HG03060 (cell line): ENCODE results near the gene DNM3.

Experiments
- ATAC-seq: cut with Tn5 transposase; IDR thresholded peaks from one replicate; pipeline ENCODE4 v1.9.1; 2021; ENCODE audit warnings: low read depth, moderate number of reproducible peaks; ENCODE audit not compliant: unreplicated experiment

DNM3 gene

GRCh38 chr1:172085317-172085716, 244.0 kb downstream of the DNM3 start:
- no peak for ATAC-seq

GRCh38 chr1:172086137-172086536, 244.8 kb downstream of the DNM3 start:
- ATAC-seq: no peak

GRCh38 chr1:172088256-172088655, 247.0 kb downstream of the DNM3 start:
- no peak for ATAC-seq

GRCh38 chr1:172089768-172090510, 248.6 kb downstream of the DNM3 start:
- no peak for ATAC-seq

- ATAC-seq: no peak
Measured at GRCh38 chr1:172090511-172090817, 249.2 kb downstream of the DNM3 start.

GRCh38 chr1:172095846-172096245, 254.5 kb downstream of the DNM3 start:
- ATAC-seq: no peak

GRCh38 chr1:172105230-172105629, 263.9 kb downstream of the DNM3 start:
- no peak for ATAC-seq

GRCh38 chr1:172107316-172107975, 266.1 kb downstream of the DNM3 start:
- ATAC-seq: no peak

GRCh38 chr1:172108161-172108893, 267.0 kb downstream of the DNM3 start:
- ATAC-seq: no peak

- no peak for ATAC-seq
Measured at GRCh38 chr1:172109359-172109758, 268.1 kb downstream of the DNM3 start.

- ATAC-seq: no peak
Measured at GRCh38 chr1:172112576-172112975, 271.3 kb downstream of the DNM3 start.

GRCh38 chr1:172117800-172118199, 276.5 kb downstream of the DNM3 start:
- ATAC-seq: no peak

GRCh38 chr1:172118618-172119017, 277.3 kb downstream of the DNM3 start:
- ATAC-seq: no peak

- no peak for ATAC-seq
Measured at GRCh38 chr1:172119184-172119583, 277.9 kb downstream of the DNM3 start.

GRCh38 chr1:172120381-172120780, 279.1 kb downstream of the DNM3 start:
- ATAC-seq: no peak

GRCh38 chr1:172121081-172121717, 279.9 kb downstream of the DNM3 start:
- ATAC-seq: no peak

GRCh38 chr1:172122381-172122780, 281.1 kb downstream of the DNM3 start:
- ATAC-seq: no peak

GRCh38 chr1:172125250-172125649, 284.0 kb downstream of the DNM3 start:
- ATAC-seq: no peak

GRCh38 chr1:172125812-172126430, 284.6 kb downstream of the DNM3 start:
- no peak for ATAC-seq

GRCh38 chr1:172132836-172133235, 291.5 kb downstream of the DNM3 start:
- ATAC-seq: no peak
